CD4-positive, alpha-beta memory T cell (primary cell): ENCODE results near the gene METTL25B. TPM values are rescaled to one million over a fixed set of nuclear protein-coding genes. Genes with fewer than 3 reads are reported as not detected.

ENCODE experiments used
- CTCF ChIA-PET: fragments of 350-600 bp; sonication (Branson Sonifier 250); formaldehyde crosslinking; loops from one replicate; lab custom pipeline; 2021; ENCODE audit warnings: inconsistent platforms; ENCODE audit not compliant: partially characterized antibody; lab: Charles Lee
- POLR2A ChIA-PET: fragments of 350-600 bp; sonication (Branson Sonifier 250); formaldehyde crosslinking; loops from one replicate; lab custom pipeline; 2021; ENCODE audit not compliant: partially characterized antibody; lab: Charles Lee
- DNase-seq, 5 donors: peaks; one replicate each; pipeline versions ENCODE4 v3.0.0 to v3.0.0-alpha.2; 2020 to 2022; ENCODE audit warnings: mixed read lengths in 1 of 5
- H3K27ac ChIP-seq: one replicate; pipeline ENCODE4 v1.7.0; 2013; ENCODE audit warnings: low read depth, low read length
- H3K27me3 ChIP-seq: 2 replicates; pipeline ENCODE4 v1.7.0; 2013; ENCODE audit warnings: mild to moderate bottlenecking, low read length, moderate library complexity; ENCODE audit not compliant: insufficient read depth
- H3K36me3 ChIP-seq: 2 replicates; pipeline ENCODE4 v1.7.0; 2013; ENCODE audit warnings: mild to moderate bottlenecking, low read length, moderate library complexity; ENCODE audit not compliant: insufficient read depth
- H3K4me1 ChIP-seq: 2 replicates; pipeline ENCODE4 v1.7.0; 2013; ENCODE audit warnings: mild to moderate bottlenecking, low read length, moderate library complexity; ENCODE audit not compliant: insufficient read depth
- H3K4me3 ChIP-seq, 2 donors: one replicate each; pipeline ENCODE4 v1.7.0; 2013; ENCODE audit warnings: low read length in 2 of 2, mild to moderate bottlenecking in 1 of 2
- H3K9me3 ChIP-seq, 2 donors: one replicate each; pipeline ENCODE4 v1.7.0; 2013; ENCODE audit warnings: low read length in 2 of 2, control low read depth in 1 of 2; ENCODE audit not compliant: control insufficient read depth in 1 of 2
- H3K27ac Mint-ChIP-seq, 7 donors: one replicate each; pipeline ENCODE4 v1.8.0; 2020 to 2021; ENCODE audit warnings: mixed read lengths in 7 of 7, mild to moderate bottlenecking in 6 of 7, inconsistent platforms in 3 of 7, moderate library complexity in 3 of 7
- H3K27me3 Mint-ChIP-seq, 2 donors: one replicate each; pipeline ENCODE4 v1.8.0; 2020 to 2021; ENCODE audit warnings: mixed read lengths in 2 of 2
- H3K36me3 Mint-ChIP-seq, 2 donors: one replicate each; pipeline ENCODE4 v1.8.0; 2020 to 2021; ENCODE audit warnings: mixed read lengths in 2 of 2, inconsistent platforms in 1 of 2, mild to moderate bottlenecking in 1 of 2
- H3K4me1 Mint-ChIP-seq, 4 donors: one replicate each; pipeline ENCODE4 v1.8.0; 2020 to 2021; ENCODE audit warnings: mixed read lengths in 4 of 4, mild to moderate bottlenecking in 1 of 4
- H3K4me3 Mint-ChIP-seq, 8 donors: one replicate each; pipeline ENCODE4 v1.8.0; 2020 to 2021; ENCODE audit warnings: mixed read lengths in 8 of 8, mild to moderate bottlenecking in 7 of 8, moderate library complexity in 6 of 8, inconsistent platforms in 3 of 8
- H3K9me3 Mint-ChIP-seq, 8 donors: one replicate each; pipeline ENCODE4 v1.8.0; 2020 to 2021; ENCODE audit warnings: mixed read lengths in 8 of 8, mild to moderate bottlenecking in 5 of 8, inconsistent platforms in 3 of 8, moderate library complexity in 1 of 8
- intact Hi-C: fragments of 100-400 bp; cut with micrococcal nuclease; formaldehyde crosslinking; loops from one replicate; pipeline ENCODE4 v1.15.1; 2023
- polyA plus RNA-seq, 2 donors: library from polyadenylated mRNA; unstranded; fragments of 300-500 nt; fragmentation: Illumina TruSeq; gene quantifications; one replicate each; pipeline ENCODE4 v1.2.3, GENCODE V29; 2021
- total RNA-seq, 2 experiments: library from RNA; stranded (reverse); gene quantifications; one replicate each; pipeline ENCODE4 v1.2.3, GENCODE V29; 2021

The METTL25B gene
- total and polyA plus RNA-seq, 4 experiments from 2014 or later: 4.6 to 35.7 (median 19.0) TPM

GRCh38 chr1:156765666-156766065 is 37.4 kb downstream of the METTL25B start:
- Mint-ChIP-seq H3K27ac (peak overlapping the region in 1 of 7 donors; percentile 57), H3K9me3 (no peaks in the 10 kb centered on the region), H3K27me3 (no peaks in the 10 kb centered on the region), H3K36me3 (peaks cover 9 to 14% of the 10 kb centered on the region in 2 donors), H3K4me3 (peak overlapping the region in 2 of 8 donors; percentile 32 to 52), H3K4me1 (peaks cover 16 to 27% (median 23%) of the 10 kb centered on the region in 4 donors)
- Histone ChIP-seq H3K9me3 (no peaks in the 10 kb centered on the region), H3K4me1 (peaks cover 36% of the 10 kb centered on the region), H3K4me3 (no peak overlapping the region), H3K27me3 (no peaks in the 10 kb centered on the region), H3K36me3 (no peaks in the 10 kb centered on the region), H3K27ac (no peak overlapping the region)
- DNase-seq: no peak
- CTCF ChIA-PET: interaction anchor here (3.9 to 8.7 kb wide), 2 partner anchors 37 to 76 kb away, joined by 16 to 91 read pairs; partner anchors contain the start of genes ISG20L2 and METTL25B
- POLR2A ChIA-PET: interaction anchor here (3.3 to 7.8 kb wide), 5 partner anchors 10 to 38 kb away, joined by 17 to 158 read pairs (median 79); partner anchors contain the start of genes HDGF, ISG20L2, METTL25B and MRPL24
- intact Hi-C loops: no loop called here

GRCh38 chr1:156766298-156767100 is 38.2 kb downstream of the METTL25B start:
- H3K9me3 ChIP-seq: no peaks in the 10 kb centered on the region
- ChIA-PET POLR2A (interaction anchor here (0.8 to 7.8 kb wide), 22 partner anchors 8 to 484 kb away, joined by 3 to 158 read pairs (median 4); partner anchors contain the start of genes HDGF, ISG20L2, MEF2D and METTL25B), CTCF (interaction anchor here (1.2 to 8.7 kb wide), 8 partner anchors 14 to 94 kb away, joined by 3 to 91 read pairs (median 6); partner anchors contain the start of genes CRABP2, ISG20L2, METTL25B and MRPL24)
- no peak for DNase-seq
- peak overlapping the region; percentile 98 for H3K27ac ChIP-seq
- peaks cover 16 to 20% of the 10 kb centered on the region in 2 donors for H3K36me3 Mint-ChIP-seq
- H3K4me1 ChIP-seq: peaks cover 44% of the 10 kb centered on the region
- no peak overlapping the region for H3K4me3 Mint-ChIP-seq
- no peak overlapping the region for H3K27ac Mint-ChIP-seq
- intact Hi-C loops: loop anchor here (1.0 kb wide), 8 partner anchors 15 to 484 kb away; partner anchors contain the start of genes CCT3, HDGF, ISG20L2 and METTL25B
- peaks cover 6% of the 10 kb centered on the region for H3K36me3 ChIP-seq
- peaks cover 24 to 36% (median 31%) of the 10 kb centered on the region in 4 donors for H3K4me1 Mint-ChIP-seq
- no peaks in the 10 kb centered on the region for H3K27me3 ChIP-seq
- peak overlapping the region; percentile 89 to 99 for H3K4me3 ChIP-seq
- no peaks in the 10 kb centered on the region for H3K9me3 Mint-ChIP-seq
- H3K27me3 Mint-ChIP-seq: no peaks in the 10 kb centered on the region

- Histone ChIP-seq H3K9me3 (no peaks in the 10 kb centered on the region), H3K4me1 (peaks cover 48% of the 10 kb centered on the region), H3K27me3 (no peaks in the 10 kb centered on the region), H3K27ac (peak within 1 kb of the TSS; percentile 98), H3K36me3 (peaks cover 6% of the 10 kb centered on the region), H3K4me3 (peak within 1 kb of the TSS; percentile 98 to 99)
- peaks cover 19 to 20% of the 10 kb centered on the region in 2 donors for H3K36me3 Mint-ChIP-seq
- CTCF ChIA-PET: interaction anchor here (1.2 to 8.7 kb wide), 9 partner anchors 15 to 93 kb away, joined by 3 to 91 read pairs (median 4); partner anchors contain the start of genes CRABP2, ISG20L2, METTL25B and MRPL24
- H3K9me3 Mint-ChIP-seq: no peaks in the 10 kb centered on the region
- no peak within 1 kb of the TSS for H3K4me3 Mint-ChIP-seq
- peaks cover 24 to 39% (median 34%) of the 10 kb centered on the region in 4 donors for H3K4me1 Mint-ChIP-seq
- no peak within 1 kb of the TSS for H3K27ac Mint-ChIP-seq
- POLR2A ChIA-PET: interaction anchor here (0.8 to 7.8 kb wide), 24 partner anchors 9 to 484 kb away, joined by 3 to 158 read pairs (median 4); partner anchors contain the start of genes HDGF, ISG20L2, MEF2D and METTL25B
- no peaks in the 10 kb centered on the region for H3K27me3 Mint-ChIP-seq
- DNase-seq: peak; percentile 97 to 100 (median 99)
- intact Hi-C loops: loop anchor here (1.0 kb wide), 8 partner anchors 16 to 485 kb away; partner anchors contain the start of genes CCT3, HDGF, ISG20L2 and METTL25B
Observed at GRCh38 chr1:156767101-156767878, 39.0 kb downstream of the METTL25B start, which contains the start of gene PRCC. PRCC (plus strand) TSS chr1:156767535; CDS start chr1:156767772, 237 bp downstream.

DNA sequence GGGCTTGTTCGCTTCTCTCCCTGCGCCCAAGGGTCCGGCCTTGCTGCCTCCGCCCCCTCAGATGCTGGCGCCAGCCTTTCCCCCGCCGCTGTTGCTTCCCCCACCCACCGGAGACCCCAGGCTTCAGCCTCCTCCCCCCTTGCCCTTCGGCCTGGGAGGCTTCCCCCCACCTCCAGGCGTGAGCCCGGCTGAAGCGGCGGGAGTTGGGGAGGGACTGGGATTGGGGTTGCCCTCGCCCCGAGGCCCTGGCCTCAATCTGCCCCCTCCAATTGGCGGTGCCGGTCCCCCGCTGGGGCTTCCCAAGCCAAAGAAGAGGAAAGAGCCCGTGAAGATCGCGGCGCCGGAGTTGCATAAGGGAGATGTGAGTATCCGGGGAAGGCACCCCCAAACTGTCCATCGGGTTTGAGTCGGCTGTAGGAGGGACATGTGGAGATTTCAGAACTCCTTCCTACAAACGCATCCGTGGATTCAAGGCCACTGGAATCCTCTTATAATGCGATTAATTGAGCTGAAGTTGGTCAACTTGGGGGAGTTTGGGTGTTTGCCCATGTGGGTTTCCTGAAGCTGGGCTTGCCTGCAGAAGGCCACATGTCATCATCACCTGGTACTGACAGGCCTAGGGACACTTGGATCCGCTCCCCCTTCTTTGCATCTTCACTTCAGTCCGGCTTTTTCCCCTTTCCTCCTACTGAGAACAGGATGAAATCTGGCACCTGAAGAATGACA is 39.8 kb downstream of the METTL25B start:
- Histone ChIP-seq H3K36me3 (peaks cover 9% of the 10 kb centered on the region), H3K4me3 (peak overlapping the region; percentile 98 to 99), H3K4me1 (peaks cover 55% of the 10 kb centered on the region), H3K9me3 (no peaks in the 10 kb centered on the region), H3K27ac (peak overlapping the region; percentile 98), H3K27me3 (no peaks in the 10 kb centered on the region)
- ChIA-PET POLR2A (interaction anchor here (0.9 to 7.8 kb wide), 16 partner anchors 9 to 485 kb away, joined by 3 to 158 read pairs (median 6); partner anchors contain the start of genes HDGF, ISG20L2, MEF2D and METTL25B), CTCF (interaction anchor here (0.7 to 8.7 kb wide), 11 partner anchors 10 to 92 kb away, joined by 3 to 91 read pairs (median 4); partner anchors contain the start of genes ISG20L2, METTL25B, MRPL24 and NTRK1)
- Mint-ChIP-seq H3K4me3 (no peak overlapping the region), H3K27me3 (no peaks in the 10 kb centered on the region), H3K9me3 (no peaks in the 10 kb centered on the region), H3K4me1 (peaks cover 31 to 47% (median 42%) of the 10 kb centered on the region in 4 donors), H3K36me3 (peaks cover 20 to 26% of the 10 kb centered on the region in 2 donors), H3K27ac (no peak overlapping the region)
- peak in 2 of 5 donors; percentile 28 to 75 for DNase-seq
- intact Hi-C loops: loop anchor here (1.0 kb wide), 8 partner anchors 17 to 486 kb away; partner anchors contain the start of genes CCT3, HDGF, ISG20L2 and METTL25B

GRCh38 chr1:156768610-156769295 is 40.5 kb downstream of the METTL25B start:
- peaks cover 17% of the 10 kb centered on the region for H3K36me3 ChIP-seq
- Mint-ChIP-seq H3K36me3 (peaks cover 26 to 30% of the 10 kb centered on the region in 2 donors), H3K9me3 (no peaks in the 10 kb centered on the region), H3K27me3 (no peaks in the 10 kb centered on the region), H3K27ac (no peak overlapping the region), H3K4me1 (peaks cover 36 to 54% (median 49%) of the 10 kb centered on the region in 4 donors), H3K4me3 (peak overlapping the region in 1 of 8 donors; percentile 80)
- ChIA-PET POLR2A (interaction anchor here (1.3 to 4.7 kb wide), 4 partner anchors 17 to 41 kb away, joined by 6 to 158 read pairs (median 54); partner anchors contain the start of genes HDGF, ISG20L2, METTL25B and MRPL24), CTCF (interaction anchor here (0.7 to 8.7 kb wide), 8 partner anchors 11 to 92 kb away, joined by 3 to 91 read pairs (median 3); partner anchors contain the start of genes ISG20L2, METTL25B, MRPL24 and NTRK1)
- H3K27ac ChIP-seq: peak overlapping the region; percentile 98
- no peaks in the 10 kb centered on the region for H3K9me3 ChIP-seq
- H3K4me3 ChIP-seq: peak overlapping the region; percentile 98 to 99
- intact Hi-C loops: no loop called here
- peaks cover 62% of the 10 kb centered on the region for H3K4me1 ChIP-seq
- no peaks in the 10 kb centered on the region for H3K27me3 ChIP-seq
- DNase-seq: no peak
